Upper lobe of right lung (tissue), 1 donor: ENCODE measurements around the gene GNA15. TPM values are rescaled to one million over a fixed set of nuclear protein-coding genes. Genes with fewer than 3 reads are reported as not detected.

ENCODE experiments used
- ATAC-seq: fragments of 200-7000 bp; cut with Tn5 transposase; one replicate; pipeline ENCODE4 v1.9.1; 2020; ENCODE audit warnings: mild to moderate bottlenecking, moderate library complexity
- DNase-seq: peaks from one replicate; pipeline ENCODE4 v3.0.0-alpha.2; 2020
- H3K27ac ChIP-seq: fragments of 200-600 bp; one replicate; pipeline ENCODE4 v1.8.0; 2022
- H3K27me3 ChIP-seq: fragments of 200-600 bp; one replicate; pipeline ENCODE4 v1.8.0; 2022; ENCODE audit warnings: mild to moderate bottlenecking
- H3K36me3 ChIP-seq: fragments of 200-600 bp; one replicate; pipeline ENCODE4 v1.8.0; 2022
- H3K4me1 ChIP-seq: fragments of 200-600 bp; one replicate; pipeline ENCODE4 v1.8.0; 2022
- H3K4me3 ChIP-seq: fragments of 200-600 bp; one replicate; pipeline ENCODE4 v1.8.0; 2022; ENCODE audit warnings: mild to moderate bottlenecking
- H3K9me3 ChIP-seq: fragments of 200-600 bp; one replicate; pipeline ENCODE4 v1.8.0; 2022
- intact Hi-C: fragments of 100-400 bp; cut with DNase I; formaldehyde crosslinking; loops from one replicate; pipeline ENCODE4 v1.11.0; 2022
- total RNA-seq: library from RNA; stranded (reverse); fragmentation: NEBNext Ultra II Directional; extraction: Animal tissue kit (Norgen Biotek cat#: 25700); gene quantifications from one replicate; pipeline ENCODE4 v1.2.1, GENCODE V29; 2021
- TF ChIP-seq, protein P1 (sequence below): fragments of 200-600 bp; IDR thresholded peaks from one replicate; pipeline ENCODE4 v1.8.0; 2022; ENCODE audit warnings: antibody characterized with exemption
- donor health status: DM: no; HTN: yes; CAD: no; lungs with severe emphysema.

GNA15 gene
- total RNA-seq, 1 donor from 2014 or later, result 18.6 TPM

GRCh38 chr19:3179739-3180293, 44.0 kb downstream of the GNA15 start:
- no peaks in the 10 kb centered on the region for H3K9me3 ChIP-seq
- H3K4me3 ChIP-seq, result peak overlapping the region; percentile 51
- peak; percentile 1 for ATAC-seq
- H3K27me3 ChIP-seq, result no peaks in the 10 kb centered on the region
- peak overlapping the region; percentile 83 for H3K27ac ChIP-seq
- intact Hi-C loops, result no loop called here
- no peaks in the 10 kb centered on the region for H3K36me3 ChIP-seq
- TF ChIP-seq, protein P1, sequence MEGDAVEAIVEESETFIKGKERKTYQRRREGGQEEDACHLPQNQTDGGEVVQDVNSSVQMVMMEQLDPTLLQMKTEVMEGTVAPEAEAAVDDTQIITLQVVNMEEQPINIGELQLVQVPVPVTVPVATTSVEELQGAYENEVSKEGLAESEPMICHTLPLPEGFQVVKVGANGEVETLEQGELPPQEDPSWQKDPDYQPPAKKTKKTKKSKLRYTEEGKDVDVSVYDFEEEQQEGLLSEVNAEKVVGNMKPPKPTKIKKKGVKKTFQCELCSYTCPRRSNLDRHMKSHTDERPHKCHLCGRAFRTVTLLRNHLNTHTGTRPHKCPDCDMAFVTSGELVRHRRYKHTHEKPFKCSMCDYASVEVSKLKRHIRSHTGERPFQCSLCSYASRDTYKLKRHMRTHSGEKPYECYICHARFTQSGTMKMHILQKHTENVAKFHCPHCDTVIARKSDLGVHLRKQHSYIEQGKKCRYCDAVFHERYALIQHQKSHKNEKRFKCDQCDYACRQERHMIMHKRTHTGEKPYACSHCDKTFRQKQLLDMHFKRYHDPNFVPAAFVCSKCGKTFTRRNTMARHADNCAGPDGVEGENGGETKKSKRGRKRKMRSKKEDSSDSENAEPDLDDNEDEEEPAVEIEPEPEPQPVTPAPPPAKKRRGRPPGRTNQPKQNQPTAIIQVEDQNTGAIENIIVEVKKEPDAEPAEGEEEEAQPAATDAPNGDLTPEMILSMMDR, result no peak
- no peak for DNase-seq
- H3K4me1 ChIP-seq, result peaks cover 18% of the 10 kb centered on the region

GRCh38 chr19:3183721-3184641, 48.1 kb downstream of the GNA15 start:
- TF ChIP-seq, protein P1, result no peak
- H3K27ac ChIP-seq, result peak overlapping the region; percentile 17
- ATAC-seq (no peak), DNase-seq (no peak)
- peaks cover 27% of the 10 kb centered on the region for H3K4me1 ChIP-seq
- no peaks in the 10 kb centered on the region for H3K27me3 ChIP-seq
- H3K36me3 ChIP-seq, result no peaks in the 10 kb centered on the region
- no peaks in the 10 kb centered on the region for H3K9me3 ChIP-seq
- H3K4me3 ChIP-seq, result no peak overlapping the region
- intact Hi-C loops, result no loop called here

DNA sequence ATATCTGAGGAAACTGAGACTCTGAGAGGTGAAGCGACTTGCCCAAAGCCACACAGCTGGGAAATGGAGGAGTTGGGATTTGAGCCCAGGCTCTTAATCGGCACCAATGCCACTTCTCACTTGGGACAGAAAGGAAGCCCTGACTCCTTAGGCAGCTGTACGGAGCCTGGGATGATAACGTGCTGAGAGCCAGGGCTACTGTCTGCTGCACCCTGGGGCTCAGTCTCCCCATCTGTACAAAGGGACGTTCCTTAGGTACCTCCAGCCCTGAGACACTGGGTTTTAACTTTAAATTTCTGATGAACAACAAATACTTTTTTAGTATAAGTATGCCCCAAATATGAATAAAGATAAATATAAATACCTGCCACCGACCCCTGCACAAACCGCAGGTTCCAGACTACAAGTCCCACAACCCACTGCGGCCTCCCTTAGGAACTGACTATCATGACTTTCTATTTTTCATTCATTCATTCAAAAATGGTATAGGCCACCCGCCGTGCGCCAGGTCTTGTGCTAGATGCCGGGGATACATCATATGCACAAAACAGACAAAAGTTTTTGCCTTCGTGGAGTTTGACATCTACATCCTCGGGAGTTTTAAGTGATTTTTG, 49.1 kb downstream of the GNA15 start:
- H3K4me3 ChIP-seq, result peak overlapping the region; percentile 95
- peaks cover 27% of the 10 kb centered on the region for H3K4me1 ChIP-seq
- no peaks in the 10 kb centered on the region for H3K36me3 ChIP-seq
- ATAC-seq, result peak; percentile 5
- peak; percentile 83 for DNase-seq
- intact Hi-C loops, result no loop called here
- H3K27ac ChIP-seq, result peak overlapping the region; percentile 83
- no peaks in the 10 kb centered on the region for H3K9me3 ChIP-seq
- TF ChIP-seq, protein P1, result no peak
- no peaks in the 10 kb centered on the region for H3K27me3 ChIP-seq

GRCh38 chr19:3185461-3186159, 49.8 kb downstream of the GNA15 start, which contains the start of gene NCLN:
Gene NCLN, plus strand, starts transcription at chr19:3185930. Its CDS starts 101 bp downstream, at chr19:3186031.
- TF ChIP-seq, protein P1, result no peak
- peak; percentile 95 for ATAC-seq
- DNase-seq, result peak; percentile 97
- no peaks in the 10 kb centered on the region for H3K9me3 ChIP-seq
- peak within 1 kb of the TSS; percentile 95 for H3K4me3 ChIP-seq
- H3K27ac ChIP-seq, result peak within 1 kb of the TSS; percentile 83
- H3K4me1 ChIP-seq, result peaks cover 27% of the 10 kb centered on the region
- H3K27me3 ChIP-seq, result no peaks in the 10 kb centered on the region
- intact Hi-C loops, result no loop called here
- no peaks in the 10 kb centered on the region for H3K36me3 ChIP-seq

DNA sequence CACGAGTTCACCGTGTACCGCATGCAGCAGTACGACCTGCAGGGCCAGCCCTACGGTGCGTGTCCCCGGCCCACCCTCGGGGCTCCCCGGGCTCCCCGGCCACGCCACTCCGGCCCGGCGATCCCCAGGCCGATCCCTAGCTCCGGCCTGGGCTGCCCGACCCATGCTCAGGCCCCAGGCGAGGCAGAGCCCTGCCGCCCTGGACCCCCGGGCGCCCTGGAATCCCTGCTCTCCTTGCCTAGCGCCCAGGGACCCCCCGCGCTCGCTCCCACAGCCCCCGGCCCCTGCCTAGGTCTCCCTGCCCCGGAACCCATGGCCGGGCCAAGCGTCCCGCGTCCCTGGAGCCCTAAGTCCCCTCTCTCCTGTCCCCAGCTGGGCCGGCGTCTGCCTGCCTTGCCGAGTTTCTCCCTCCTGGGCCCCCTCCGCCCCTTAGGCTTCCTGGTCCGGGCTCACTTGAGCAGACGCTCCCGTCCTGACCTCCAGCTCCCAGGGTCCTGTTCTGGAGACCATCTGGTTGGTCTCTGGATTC, 50.4 kb downstream of the GNA15 start:
- Histone ChIP-seq H3K36me3 (no peaks in the 10 kb centered on the region), H3K27me3 (no peaks in the 10 kb centered on the region), H3K4me1 (peaks cover 27% of the 10 kb centered on the region), H3K27ac (peak overlapping the region; percentile 83), H3K4me3 (peak overlapping the region; percentile 95), H3K9me3 (no peaks in the 10 kb centered on the region)
- peak; percentile 36 for ATAC-seq
- intact Hi-C loops, result no loop called here
- TF ChIP-seq, protein P1, result no peak
- peak; percentile 76 for DNase-seq
